HepG2 (cell line): ENCODE data around the gene SLC22A23. TPM values are rescaled to one million over a fixed set of nuclear protein-coding genes. Genes with fewer than 3 reads are reported as not detected.

ENCODE experiments used
- ATF1 ChIP-seq: IDR thresholded peaks from 2 replicates; pipeline ENCODE4 v1.6.1; 2016; ENCODE audit warnings: mild to moderate bottlenecking, control low read depth
- BRD4 ChIP-seq: sonication (generic); formaldehyde crosslinking; IDR thresholded peaks from 2 replicates; pipeline ENCODE4 v1.4.0; 2020; ENCODE audit warnings: missing genetic modification reagents
- CBFB ChIP-seq: sonication (generic); formaldehyde crosslinking; IDR thresholded peaks from 2 replicates; pipeline ENCODE4 v1.4.0; 2020; ENCODE audit warnings: missing genetic modification reagents
- CSRNP2 ChIP-seq: sonication (generic); formaldehyde crosslinking; conservative IDR thresholded peaks from 2 replicates; pipeline ENCODE4 v1.8.0; 2022; ENCODE audit warnings: low read depth, missing genetic modification reagents
- ETS1 ChIP-seq: sonication (generic); formaldehyde crosslinking; IDR thresholded peaks from 2 replicates; pipeline ENCODE4 v1.4.0; 2020; ENCODE audit warnings: missing genetic modification reagents
- FOXK2 ChIP-seq: fragments of 450-650 bp; IDR thresholded peaks from 2 replicates; pipeline ENCODE4 v1.6.1; 2016
- HNF1A ChIP-seq, 2 experiments: sonication (generic) in 1 of 2; formaldehyde crosslinking in 1 of 2; IDR thresholded peaks; 2 replicates each; pipeline versions ENCODE4 v1.4.0 to v1.6.1; 2016 to 2020; ENCODE audit warnings: borderline replicate concordance in 1 of 2, low read depth in 1 of 2, mild to moderate bottlenecking in 1 of 2, missing genetic modification reagents in 1 of 2
- HNRNPK ChIP-seq: fragments of 200-400 bp; formaldehyde crosslinking; IDR thresholded peaks from 2 replicates; pipeline ENCODE4 v1.6.1; 2018; ENCODE audit warnings: low read length, low read depth, moderate library complexity, mild to moderate bottlenecking; ENCODE audit not compliant: poor library complexity, severe bottlenecking
- RFX3 ChIP-seq: IDR thresholded peaks from 2 replicates; pipeline ENCODE4 v1.6.1; 2016; ENCODE audit warnings: missing biosample characterization, missing genetic modification reagents
- SMARCE1 ChIP-seq: fragments of 450-650 bp; IDR thresholded peaks from 2 replicates; pipeline ENCODE4 v1.6.1; 2017; ENCODE audit warnings: borderline replicate concordance
- XRCC5 ChIP-seq: fragments of 200-400 bp; formaldehyde crosslinking; optimal IDR thresholded peaks from 2 replicates; pipeline ENCODE3; 2017; ENCODE audit warnings: mild to moderate bottlenecking, low read length
- ZFP36L1 ChIP-seq: sonication (generic); formaldehyde crosslinking; IDR thresholded peaks from 2 replicates; pipeline ENCODE4 v1.8.0; 2022; ENCODE audit warnings: mild to moderate bottlenecking, missing genetic modification reagents, moderate library complexity
- ZNF20 ChIP-seq: sonication (generic); formaldehyde crosslinking; IDR thresholded peaks from 2 replicates; pipeline ENCODE4 v1.4.0; 2020; ENCODE audit warnings: mild to moderate bottlenecking, moderate library complexity, missing genetic modification reagents
- ZNF264 ChIP-seq: sonication (generic); formaldehyde crosslinking; IDR thresholded peaks from 2 replicates; pipeline ENCODE4 v1.4.0; 2020; ENCODE audit warnings: missing genetic modification reagents
- ZNF619 ChIP-seq: sonication (generic); formaldehyde crosslinking; IDR thresholded peaks from 2 replicates; pipeline ENCODE4 v1.4.0; 2020; ENCODE audit warnings: mild to moderate bottlenecking, missing genetic modification reagents
- ZNF713 ChIP-seq: sonication (generic); formaldehyde crosslinking; IDR thresholded peaks from 2 replicates; pipeline ENCODE4 v1.4.0; 2020; ENCODE audit warnings: mild to moderate bottlenecking, missing genetic modification reagents
- ZNF83 ChIP-seq: sonication (generic); formaldehyde crosslinking; IDR thresholded peaks from 2 replicates; pipeline ENCODE4 v1.4.0; 2020; ENCODE audit warnings: missing genetic modification reagents, mild to moderate bottlenecking, borderline replicate concordance
- ZSCAN12 ChIP-seq: sonication (generic); formaldehyde crosslinking; IDR thresholded peaks from 2 replicates; pipeline ENCODE4 v1.9.0; 2021; ENCODE audit warnings: mild to moderate bottlenecking, missing genetic modification reagents
- polyA plus RNA-seq, 8 experiments: library from polyadenylated mRNA; depleted of rRNA in 3 of 8; stranded (reverse) in 7 of 8; unstranded in 1 of 8; fragments of >200 nt; fragmentation: Illumina TruSeq in 4 of 8; extraction: Trizol in 4 of 8; gene quantifications; 2 replicates each; pipeline versions ENCODE4 v1.2.1 to v1.2.3, GENCODE V29; 2011 to 2016; ENCODE audit warnings: low read depth in 4 of 8, missing spikeins in 1 of 8, mixed read lengths in 1 of 8; ENCODE audit not compliant: insufficient read depth in 1 of 8
- total RNA-seq, 5 experiments: library from RNA; depleted of rRNA; stranded (reverse); fragments of >200 nt; fragmentation: Illumina TruSeq; extraction: Trizol; gene quantifications; 2 replicates each; pipeline ENCODE4 v1.2.3, GENCODE V29; 2016; ENCODE audit warnings: low read depth in 1 of 5

SLC22A23 gene
- total and polyA plus RNA-seq, 2 of the 13 experiments (the other 11 are each of a cell fraction or from before 2014, with no cell fraction given) = 11.8 to 17.5 TPM

GRCh38 chr6:3410385-3411360 lies 46.2 kb downstream of the SLC22A23 start (continued):
- TF ChIP-seq ZNF83 (CRISPR knock-in tag) (no peak), ETS1 (CRISPR knock-in tag) (no peak), XRCC5 (peak; percentile 94), HNF1A (IDR thresholded peaks at IDR 0.05; ENCODE audit: low read depth) (peak; percentile 41), HNF1A (CRISPR knock-in tag; IDR thresholded peaks at IDR 0.05; ENCODE audit: borderline replicate concordance) (peak; percentile 79), ZNF713 (CRISPR knock-in tag) (0 out of 2 replicates have a peak, but pooled peaks have one; percentile 16), FOXK2 (peak; percentile 38; the same call in 1 of the 2 replicates), CSRNP2 (CRISPR knock-in tag) (no peak), ZNF20 (CRISPR knock-in tag) (no peak), ZNF619 (CRISPR knock-in tag) (0 out of 2 replicates have a peak, but pooled peaks have one; percentile 65), BRD4 (CRISPR knock-in tag) (peak; percentile 64; the same call in 1 of the 2 replicates), SMARCE1 (no peak), RFX3 (CRISPR knock-in tag) (no peak), ZFP36L1 (CRISPR knock-in tag) (no peak), ZNF264 (CRISPR knock-in tag) (no peak), HNRNPK (no peak), ZSCAN12 (CRISPR knock-in tag) (no peak), CBFB (no peak; the same call in 1 of the 2 replicates), ATF1 (CRISPR knock-in tag) (no peak)
